ENCODE measurements around the gene RAB3C.

RAB3C gene

GRCh38 chr5:58735637-58736036, 152.8 kb downstream of the RAB3C start:
- no peak for DNase-seq (ENCODE audit: low spot score)

- DNase-seq (ENCODE audit: low spot score) = no peak
Observed at GRCh38 chr5:58736214-58736613, 153.3 kb downstream of the RAB3C start.

- DNase-seq (ENCODE audit: low spot score) = no peak
Observed at GRCh38 chr5:58737671-58738070, 154.8 kb downstream of the RAB3C start.

GRCh38 chr5:58738336-58738735, 155.5 kb downstream of the RAB3C start:
- DNase-seq (ENCODE audit: low spot score) = no peak

GRCh38 chr5:58739051-58739450, 156.2 kb downstream of the RAB3C start:
- DNase-seq (ENCODE audit: low spot score) = no peak

GRCh38 chr5:58740956-58741355, 158.1 kb downstream of the RAB3C start:
- no peak for DNase-seq (ENCODE audit: low spot score)

GRCh38 chr5:58745350-58745749, 162.5 kb downstream of the RAB3C start:
- no peak for DNase-seq (ENCODE audit: low spot score)

GRCh38 chr5:58746321-58746720, 163.4 kb downstream of the RAB3C start:
- DNase-seq (ENCODE audit: low spot score) = no peak

GRCh38 chr5:58750036-58750435, 167.2 kb downstream of the RAB3C start:
- DNase-seq (ENCODE audit: low spot score) = no peak

- DNase-seq (ENCODE audit: low spot score) = no peak
Observed at GRCh38 chr5:58751222-58751837, 168.5 kb downstream of the RAB3C start.

GRCh38 chr5:58752104-58752503, 169.2 kb downstream of the RAB3C start:
- DNase-seq (ENCODE audit: low spot score) = no peak

GRCh38 chr5:58753446-58753845, 170.6 kb downstream of the RAB3C start:
- no peak for DNase-seq (ENCODE audit: low spot score)

- DNase-seq (ENCODE audit: low spot score) = no peak
Observed at GRCh38 chr5:58754250-58754649, 171.4 kb downstream of the RAB3C start.

GRCh38 chr5:58755397-58755796, 172.5 kb downstream of the RAB3C start:
- no peak for DNase-seq (ENCODE audit: low spot score)

GRCh38 chr5:58759745-58760144, 176.9 kb downstream of the RAB3C start:
- no peak for DNase-seq (ENCODE audit: low spot score)

GRCh38 chr5:58760222-58760621, 177.3 kb downstream of the RAB3C start:
- no peak for DNase-seq (ENCODE audit: low spot score)

GRCh38 chr5:58761407-58761806, 178.5 kb downstream of the RAB3C start:
- DNase-seq (ENCODE audit: low spot score) = no peak

- no peak for DNase-seq (ENCODE audit: low spot score)
Observed at GRCh38 chr5:58763390-58763789, 180.5 kb downstream of the RAB3C start.

GRCh38 chr5:58764199-58764598, 181.3 kb downstream of the RAB3C start:
- no peak for DNase-seq (ENCODE audit: low spot score)

GRCh38 chr5:58765058-58765457, 182.2 kb downstream of the RAB3C start:
- no peak for DNase-seq (ENCODE audit: low spot score)

- DNase-seq (ENCODE audit: low spot score) = no peak
Observed at GRCh38 chr5:58767104-58767503, 184.2 kb downstream of the RAB3C start.

GRCh38 chr5:58770136-58770535, 187.3 kb downstream of the RAB3C start:
- DNase-seq (ENCODE audit: low spot score) = no peak

- no peak for DNase-seq (ENCODE audit: low spot score)
Observed at GRCh38 chr5:58771796-58772195, 188.9 kb downstream of the RAB3C start.

- DNase-seq (ENCODE audit: low spot score) = no peak
Observed at GRCh38 chr5:58773744-58774441, 191.0 kb downstream of the RAB3C start.
